Measurements from ENCODE around the gene SLC27A5.
"Not testable (repeated sequence)": the region's sequence is repeated elsewhere in the genome, so short reads cannot be mapped to it uniquely, and the experiment has no call there.

Gene SLC27A5

GRCh38 chr19:58498316-58499020, 13.3 kb downstream of the SLC27A5 start:
- no peak for DNase-seq (ENCODE audit: low read depth, low spot score)

- no peak for DNase-seq (ENCODE audit: low read depth, low spot score)
Measured at GRCh38 chr19:58497634-58498170, 14.1 kb downstream of the SLC27A5 start.

GRCh38 chr19:58492265-58492664, 19.5 kb downstream of the SLC27A5 start:
- DNase-seq (ENCODE audit: low read depth, low spot score), result no peak

- no peak for DNase-seq (ENCODE audit: low read depth, low spot score)
Measured at GRCh38 chr19:58491393-58491792, 20.4 kb downstream of the SLC27A5 start.

- not testable (repeated sequence) for DNase-seq (ENCODE audit: low read depth, low spot score)
Measured at GRCh38 chr19:58484349-58484748, 27.4 kb downstream of the SLC27A5 start.

GRCh38 chr19:58483776-58484175, 28.0 kb downstream of the SLC27A5 start:
- DNase-seq (ENCODE audit: low read depth, low spot score), result no peak

- no peak for DNase-seq (ENCODE audit: low read depth, low spot score)
Measured at GRCh38 chr19:58482372-58482771, 29.4 kb downstream of the SLC27A5 start.

GRCh38 chr19:58480831-58481230, 31.0 kb downstream of the SLC27A5 start:
- no peak for DNase-seq (ENCODE audit: low read depth, low spot score)

GRCh38 chr19:58480481-58480830, 31.3 kb downstream of the SLC27A5 start:
- DNase-seq (ENCODE audit: low read depth, low spot score), result no peak

- no peak for DNase-seq (ENCODE audit: low read depth, low spot score)
Measured at GRCh38 chr19:58479736-58480480, 31.9 kb downstream of the SLC27A5 start.

- no peak for DNase-seq (ENCODE audit: low read depth, low spot score)
Measured at GRCh38 chr19:58479303-58479702, 32.5 kb downstream of the SLC27A5 start.

- no peak for DNase-seq (ENCODE audit: low read depth, low spot score)
Measured at GRCh38 chr19:58477871-58478270, 33.9 kb downstream of the SLC27A5 start.

- DNase-seq (ENCODE audit: low read depth, low spot score), result no peak
Measured at GRCh38 chr19:58477130-58477529, 34.7 kb downstream of the SLC27A5 start.

GRCh38 chr19:58476498-58477015, 35.2 kb downstream of the SLC27A5 start:
- DNase-seq (ENCODE audit: low read depth, low spot score), result no peak

GRCh38 chr19:58475714-58476497, 35.9 kb downstream of the SLC27A5 start, which contains the start of gene ZNF446:
TSS of gene ZNF446 (plus strand) at chr19:58476352. CDS start at chr19:58477219, 867 bp downstream.
- peak; percentile 98 for DNase-seq (ENCODE audit: low read depth, low spot score)

- DNase-seq (ENCODE audit: low read depth, low spot score), result no peak
Measured at GRCh38 chr19:58474997-58475713, 36.6 kb downstream of the SLC27A5 start.

GRCh38 chr19:58474291-58474996, 37.3 kb downstream of the SLC27A5 start:
- DNase-seq (ENCODE audit: low read depth, low spot score), result no peak

GRCh38 chr19:58473775-58474174, 38.0 kb downstream of the SLC27A5 start:
- DNase-seq (ENCODE audit: low read depth, low spot score), result no peak

GRCh38 chr19:58471736-58472135, 40.1 kb downstream of the SLC27A5 start:
- no peak for DNase-seq (ENCODE audit: low read depth, low spot score)

- DNase-seq (ENCODE audit: low read depth, low spot score), result not testable (repeated sequence)
Measured at GRCh38 chr19:58470837-58471543, 40.8 kb downstream of the SLC27A5 start.
